ENCODE measurements around the gene TPM3.
A peak's percentile ranks its signal among the peaks of the same experiment; 100 is the strongest.

TPM3 gene

DNA sequence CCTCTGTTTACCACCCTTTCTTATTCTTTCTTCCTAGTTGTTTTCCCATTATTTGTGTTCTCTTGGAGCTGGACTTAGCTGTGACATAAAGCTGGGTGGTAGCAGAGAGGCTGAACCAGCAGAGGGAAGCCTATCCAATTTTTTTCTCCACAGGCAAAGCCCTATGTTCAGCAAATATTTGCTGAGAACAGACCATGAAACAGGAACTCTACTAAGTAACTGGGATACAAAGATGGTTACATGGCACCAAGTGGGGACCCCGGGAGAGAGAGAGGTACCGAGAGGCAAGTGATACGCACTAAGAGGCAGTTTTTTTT lies 7.6 kb upstream of the TPM3 start:
- no peak for DNase-seq

DNA sequence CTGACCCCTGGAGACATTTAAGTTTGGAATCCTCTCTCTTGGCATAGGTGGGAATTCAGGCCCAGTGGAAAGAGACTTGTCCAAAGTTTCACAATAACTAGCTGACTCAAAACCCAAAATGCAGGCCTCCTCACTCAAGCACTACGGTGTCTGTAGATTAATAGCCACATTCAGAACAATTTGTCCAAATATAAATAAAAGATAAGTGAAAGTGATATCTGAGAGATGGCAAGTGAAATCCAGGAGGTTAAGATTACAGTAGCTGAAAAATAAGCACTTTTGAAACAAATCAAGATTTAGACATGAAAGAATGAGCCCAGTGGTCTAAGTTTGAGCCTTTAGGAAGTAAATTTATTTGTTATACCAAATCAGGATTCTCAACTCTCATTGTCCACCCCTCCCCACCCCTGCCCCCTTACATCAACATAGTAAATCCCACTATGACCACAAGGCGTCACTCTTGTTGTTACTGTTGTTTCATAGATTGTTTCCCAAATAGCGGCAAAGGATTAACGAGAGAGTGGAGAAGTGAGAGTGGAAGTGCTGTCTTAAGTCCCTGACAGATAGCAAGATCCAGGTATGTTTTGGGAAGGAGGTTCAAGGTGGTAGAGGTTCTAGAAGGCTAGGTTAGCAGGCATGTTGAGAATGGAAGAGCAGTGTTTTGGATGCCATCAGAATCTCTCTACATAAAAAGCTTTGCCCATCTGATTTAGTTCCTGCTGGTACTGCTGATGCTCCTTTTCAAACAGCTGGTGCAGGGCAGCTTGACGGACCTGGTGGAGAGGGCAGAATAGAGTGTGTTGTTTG lies 7.1 kb upstream of the TPM3 start:
- DNase-seq = no peak

DNA sequence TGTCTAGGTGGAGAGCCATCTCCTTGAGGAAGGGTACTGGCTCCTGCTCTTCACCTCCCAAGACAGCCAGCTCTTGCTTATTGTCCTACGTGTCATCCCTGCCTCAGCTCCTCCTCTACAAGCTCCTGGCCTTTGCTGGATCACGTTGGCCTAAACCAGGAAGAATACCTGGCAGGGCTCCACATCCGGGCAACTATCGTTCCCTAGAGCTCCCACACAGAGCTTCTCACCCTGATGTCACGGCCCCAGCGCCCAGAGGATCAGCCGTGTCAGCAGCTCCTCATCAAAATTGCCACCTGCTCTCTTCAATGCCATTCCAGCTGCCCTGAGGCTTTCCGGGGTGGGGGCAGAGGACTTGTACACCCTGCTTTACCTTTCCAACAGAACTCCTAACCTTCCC lies 1.9 kb upstream of the TPM3 start:
- DNase-seq = no peak

DNA sequence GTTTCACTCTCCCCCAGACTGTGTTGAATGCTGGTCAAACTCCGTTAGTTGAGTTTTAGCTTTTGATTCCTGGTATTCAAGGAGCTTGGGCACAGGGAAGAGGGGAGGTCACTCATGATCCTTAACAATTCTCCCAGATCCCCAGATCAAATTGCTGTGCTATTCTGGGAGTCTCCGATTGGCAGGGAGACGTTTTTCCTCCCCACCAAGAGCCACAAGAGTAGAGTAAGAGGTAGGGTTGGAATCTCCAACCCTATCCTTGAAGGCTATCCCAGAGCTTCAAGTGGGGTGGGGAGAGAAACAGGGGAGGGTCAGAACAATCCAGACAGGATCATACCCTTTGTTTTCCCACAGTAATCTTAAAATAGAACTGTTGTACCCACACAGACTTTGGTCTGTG lies 576 bp upstream of the TPM3 start:
- DNase-seq = no peak

DNA sequence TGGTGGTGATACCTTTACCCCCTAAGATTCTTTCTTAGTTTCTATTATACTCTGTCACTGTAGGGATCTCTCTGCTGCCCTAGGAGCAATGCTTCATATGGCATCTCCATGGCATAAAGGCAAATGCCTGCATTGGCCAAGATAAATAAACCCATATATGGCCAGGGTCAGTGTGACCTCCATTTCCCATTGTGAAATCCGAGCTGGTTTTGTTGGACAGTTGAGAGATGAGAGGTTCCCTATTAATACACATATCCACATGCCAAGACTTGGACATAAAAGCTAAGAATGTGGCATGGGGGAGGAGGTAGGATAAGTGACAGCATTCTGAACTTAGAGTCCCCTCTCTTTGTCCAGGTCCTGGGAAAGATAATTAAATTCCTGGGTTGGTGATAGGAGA lies 1.4 kb downstream of the TPM3 start:
- DNase-seq = no peak

DNA sequence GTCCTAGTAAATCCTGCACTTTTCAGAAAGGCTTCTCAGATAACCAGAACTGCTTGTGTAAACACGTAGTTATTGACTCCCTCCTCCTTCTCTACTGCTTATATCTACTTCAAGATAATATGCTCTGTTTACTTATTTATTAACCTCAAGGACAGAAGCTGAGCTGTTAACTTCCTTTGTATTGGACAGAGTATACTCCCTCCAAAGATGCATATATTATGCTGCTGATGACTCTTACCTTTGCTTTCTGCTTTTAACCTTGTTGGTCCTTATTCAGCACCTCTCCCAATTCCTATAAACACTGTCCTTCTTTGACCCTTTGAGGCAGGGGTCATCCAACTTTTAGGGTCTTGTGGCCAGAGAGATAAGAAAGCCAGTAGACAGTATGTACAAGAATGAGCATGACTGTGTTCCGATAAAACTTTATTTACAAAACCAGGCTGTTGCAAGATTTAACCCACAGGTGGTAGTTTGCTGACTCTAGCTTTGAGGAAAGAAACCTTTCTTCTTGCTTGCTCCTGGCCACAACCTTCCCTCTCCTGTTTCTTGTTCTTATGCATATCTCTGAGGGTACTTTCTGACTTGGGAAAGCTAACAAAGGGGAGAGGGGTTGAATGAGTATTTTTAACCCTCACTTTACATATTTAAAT lies 4.9 kb downstream of the TPM3 start:
- DNase-seq = no peak

GRCh38 chr1:154186177-154186576 lies 5.7 kb downstream of the TPM3 start:
- DNase-seq = no peak

- peak; percentile 99 for DNase-seq
Observed at GRCh38 chr1:154183046-154183915, 8.6 kb downstream of the TPM3 start.

GRCh38 chr1:154182344-154183045 lies 9.4 kb downstream of the TPM3 start:
- DNase-seq = no peak

GRCh38 chr1:154181944-154182343 lies 10.0 kb downstream of the TPM3 start:
- DNase-seq = no peak

DNA sequence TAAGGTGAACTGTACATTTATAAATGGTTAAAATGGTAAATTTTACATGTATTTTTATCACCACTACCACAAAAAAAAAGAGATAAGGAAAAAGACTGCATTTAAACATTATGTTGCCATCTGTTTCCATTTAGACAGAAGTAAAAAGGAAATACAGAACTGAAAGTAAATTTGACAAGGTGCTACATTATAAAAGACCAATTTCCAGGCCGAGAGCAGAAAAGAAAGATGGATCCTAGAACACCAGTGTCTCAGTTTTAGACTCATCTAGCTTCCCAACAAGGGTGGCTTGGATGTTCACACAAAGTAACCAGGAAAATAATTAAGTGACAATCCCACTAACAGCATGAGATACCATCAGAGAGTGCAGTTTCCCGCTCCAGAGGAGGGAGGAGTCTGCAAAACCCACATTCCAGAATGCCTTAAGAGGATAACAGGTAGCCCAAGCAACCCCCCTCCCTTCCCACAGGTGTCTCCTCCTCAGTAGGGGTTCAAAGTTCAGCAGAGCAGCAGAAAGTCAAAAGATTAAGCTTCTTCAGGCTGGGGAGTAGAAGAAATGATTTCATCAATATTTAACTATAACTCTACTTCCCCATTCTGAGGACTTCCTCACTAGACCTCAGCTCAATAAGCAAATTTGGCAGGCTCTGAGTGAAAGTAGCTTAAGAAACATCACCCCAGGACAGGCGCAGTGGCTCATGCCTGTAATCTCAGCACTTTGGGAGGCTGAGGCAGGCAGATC lies 11.8 kb downstream of the TPM3 start:
- no peak for DNase-seq

- DNase-seq = no peak
Observed at GRCh38 chr1:154178911-154179811, 12.7 kb downstream of the TPM3 start.

DNA sequence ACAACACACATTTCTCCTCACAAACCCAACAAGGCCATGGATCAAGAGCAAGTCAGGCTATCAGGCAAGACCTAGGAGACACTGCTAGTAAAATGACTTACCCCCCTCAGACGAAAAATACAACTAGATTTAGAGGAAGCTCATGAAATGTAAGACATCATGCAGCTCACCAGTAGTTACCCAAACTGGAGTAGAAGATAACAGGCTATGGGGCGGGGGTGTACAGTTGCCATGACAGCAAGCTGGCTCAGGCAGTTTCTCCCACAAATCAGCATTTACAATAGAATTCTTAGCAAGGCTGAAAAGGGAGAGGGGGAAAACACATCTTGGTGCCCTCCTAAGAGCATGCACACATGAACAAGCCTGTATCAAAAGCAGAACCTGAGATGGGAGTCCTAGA lies 13.9 kb downstream of the TPM3 start:
- DNase-seq = no peak

DNA sequence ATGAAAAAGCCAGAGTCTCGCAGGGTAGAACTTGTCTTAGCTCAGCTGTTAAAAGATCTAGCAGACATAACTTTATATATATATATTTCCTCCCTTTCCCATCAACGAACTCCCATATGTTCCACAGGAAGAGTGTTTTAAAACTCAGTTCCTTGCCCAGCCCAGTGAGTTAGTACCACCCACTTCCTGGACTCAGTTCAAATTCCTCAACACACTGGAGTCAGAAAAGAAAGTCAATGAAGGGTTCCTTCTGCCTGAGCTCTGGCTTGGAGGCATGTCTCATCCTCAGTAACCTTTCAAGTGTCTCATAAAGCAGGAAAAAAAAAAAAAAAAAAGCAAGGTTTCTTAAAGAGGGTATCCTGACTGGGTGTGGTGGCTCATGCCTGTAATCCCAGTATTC lies 15.6 kb downstream of the TPM3 start:
- no peak for DNase-seq

- DNase-seq = no peak
Observed at GRCh38 chr1:154174654-154175053, 17.2 kb downstream of the TPM3 start.

DNA sequence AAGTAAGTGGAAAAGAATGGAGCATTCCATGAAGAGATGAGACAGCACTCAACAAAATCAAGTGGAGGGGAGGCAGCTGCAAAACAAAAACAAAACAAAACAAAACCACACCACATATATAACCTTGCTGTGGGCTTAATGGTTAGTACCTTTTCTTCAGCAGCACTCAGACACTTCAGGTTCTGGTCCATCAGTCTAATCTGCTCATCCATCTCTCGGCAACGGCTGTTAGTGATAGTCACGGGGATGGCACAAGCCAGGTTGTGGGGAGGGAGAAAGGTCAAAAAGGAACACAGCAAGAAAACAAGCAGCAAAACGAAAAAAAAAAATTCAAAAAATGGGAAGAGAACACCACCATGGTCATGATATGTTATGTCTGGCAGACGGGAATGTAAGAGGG lies 20.0 kb downstream of the TPM3 start:
- no peak for DNase-seq

DNA sequence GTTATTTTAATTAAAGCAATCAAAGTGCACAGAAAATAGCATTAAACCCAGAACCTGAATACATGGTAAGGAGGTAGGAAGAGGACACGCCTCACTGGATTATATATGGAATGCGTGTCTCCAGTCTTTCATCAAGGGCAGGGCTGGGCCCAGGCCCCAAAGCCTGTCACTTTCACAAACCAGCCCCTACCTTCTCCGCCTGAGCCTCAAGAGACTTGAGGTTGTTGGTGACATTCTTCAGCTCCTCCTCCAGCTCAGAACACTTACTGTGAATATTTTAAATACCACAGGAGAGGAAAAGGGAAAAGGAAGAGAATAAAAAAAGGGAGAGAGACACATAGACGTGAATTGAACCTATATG lies 20.7 kb downstream of the TPM3 start:
- no peak for DNase-seq

DNA sequence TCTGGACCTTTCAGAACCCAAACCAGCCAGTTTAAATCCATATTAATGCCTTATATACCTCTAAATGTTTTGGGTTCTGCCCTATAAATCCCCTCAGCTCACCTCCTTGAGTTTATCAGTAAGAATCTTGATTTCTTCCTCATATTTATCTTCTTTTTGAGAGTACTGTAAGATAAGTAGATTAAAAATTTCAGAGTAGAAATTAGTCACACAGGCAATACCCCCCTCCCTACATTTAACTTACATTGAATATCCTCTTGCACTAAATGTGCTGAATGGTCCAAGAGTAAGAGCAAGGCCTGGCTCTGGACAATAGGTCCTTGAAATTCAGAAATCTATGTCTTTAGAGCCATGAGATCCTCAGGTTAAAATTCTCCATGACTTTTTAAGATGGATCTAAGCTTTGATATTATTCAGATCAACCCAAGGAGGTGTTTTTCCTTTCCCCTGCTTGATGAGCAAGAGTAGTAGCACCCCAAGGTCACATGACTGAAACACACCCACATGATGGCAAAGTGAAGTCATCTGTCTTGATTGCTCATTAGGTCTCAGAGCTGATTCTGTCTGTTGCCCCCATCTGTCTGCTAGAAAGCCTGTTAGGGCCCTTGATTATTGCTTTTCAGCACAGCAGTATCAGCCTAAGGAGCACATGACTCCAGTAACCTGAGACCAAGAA lies 21.2 kb downstream of the TPM3 start:
- no peak for DNase-seq

DNA sequence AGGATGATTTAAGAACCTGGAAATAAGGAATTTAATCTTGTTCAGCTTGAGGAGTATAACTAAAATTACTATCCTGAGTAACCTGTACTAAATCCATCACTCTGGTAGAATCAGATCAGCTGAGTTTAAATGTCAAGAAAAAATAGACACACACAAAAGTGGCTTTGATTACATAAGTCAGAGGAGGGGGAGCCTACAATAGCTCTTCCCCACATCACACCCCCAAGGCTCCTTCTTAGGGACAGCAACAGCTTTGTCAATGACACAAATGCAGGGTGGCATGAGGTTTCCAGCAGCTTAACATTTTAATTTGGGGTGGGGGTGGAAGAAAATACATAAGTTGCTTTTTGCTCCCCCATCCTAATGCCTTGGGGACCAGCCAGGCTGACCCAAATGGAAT lies 24.4 kb downstream of the TPM3 start:
- no peak for DNase-seq

DNA sequence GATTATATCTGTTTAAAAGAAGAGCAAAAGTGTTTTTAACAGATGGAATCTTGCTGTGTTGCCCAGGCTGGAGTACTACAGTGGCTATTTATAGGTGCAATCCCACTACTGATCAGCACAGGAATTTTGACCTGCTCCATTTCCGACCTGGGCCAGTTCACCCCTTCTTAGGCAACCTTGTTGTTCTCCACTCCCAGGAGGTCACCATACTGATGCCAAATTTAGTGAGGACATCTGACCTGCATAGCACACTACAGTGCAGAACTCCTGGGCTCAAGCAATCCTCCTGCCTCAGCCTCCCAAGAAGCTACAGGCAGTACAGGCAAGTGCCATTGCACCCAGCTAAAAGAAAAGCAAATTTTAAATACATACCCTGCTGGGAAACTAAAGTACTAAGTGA lies 25.7 kb downstream of the TPM3 start:
- no peak for DNase-seq

DNA sequence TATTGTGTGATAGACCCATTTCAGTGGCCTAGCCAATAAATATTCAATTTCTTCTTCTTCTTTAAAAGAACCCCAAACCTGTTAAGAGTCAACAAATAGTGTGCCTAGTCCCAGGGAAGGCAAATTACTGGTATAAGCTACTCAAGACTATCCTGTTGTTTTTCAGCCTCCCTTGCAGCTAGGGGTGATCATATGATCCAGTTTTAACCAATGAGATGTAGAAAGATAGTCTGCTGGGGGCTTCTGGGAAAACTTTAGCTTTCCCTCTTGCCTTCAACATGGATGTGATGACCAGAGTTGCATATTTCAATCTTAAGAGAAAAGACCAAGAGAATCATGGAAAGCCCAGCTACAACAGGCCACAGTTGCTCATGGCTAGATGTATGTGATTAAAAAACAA lies 32.3 kb downstream of the TPM3 start:
- no peak for DNase-seq
